Hypothalamus (tissue), 51 donors: Measurements from ENCODE around the gene FEZF2.
A peak's percentile ranks its signal among the peaks of the same experiment; 100 is the strongest.

Experiments used
- DNase-seq, 51 donors: peaks; one replicate each; lab custom pipeline; 2025; lab: John Stamatoyannopoulos, UW

The FEZF2 gene

DNA sequence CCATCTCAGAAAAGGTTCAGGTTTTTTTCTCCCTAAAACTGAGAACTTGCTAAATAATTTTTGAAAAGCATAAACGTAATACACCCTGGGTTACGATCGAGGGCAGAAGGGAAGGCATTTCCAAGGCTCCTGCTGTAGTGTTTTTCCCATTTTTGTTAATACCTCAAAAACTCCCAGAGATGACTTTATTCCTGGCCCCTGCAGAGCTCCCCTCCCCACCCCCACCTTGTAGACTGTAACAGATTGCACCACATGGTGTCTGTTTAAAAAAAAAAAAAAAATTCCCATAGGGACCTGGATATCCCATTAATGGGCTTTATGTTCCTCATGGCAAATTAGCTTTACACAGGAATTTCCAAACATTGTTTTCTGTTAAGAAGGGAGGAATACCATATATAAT is 38.2 kb downstream of the FEZF2 start:
- no peak for DNase-seq

DNA sequence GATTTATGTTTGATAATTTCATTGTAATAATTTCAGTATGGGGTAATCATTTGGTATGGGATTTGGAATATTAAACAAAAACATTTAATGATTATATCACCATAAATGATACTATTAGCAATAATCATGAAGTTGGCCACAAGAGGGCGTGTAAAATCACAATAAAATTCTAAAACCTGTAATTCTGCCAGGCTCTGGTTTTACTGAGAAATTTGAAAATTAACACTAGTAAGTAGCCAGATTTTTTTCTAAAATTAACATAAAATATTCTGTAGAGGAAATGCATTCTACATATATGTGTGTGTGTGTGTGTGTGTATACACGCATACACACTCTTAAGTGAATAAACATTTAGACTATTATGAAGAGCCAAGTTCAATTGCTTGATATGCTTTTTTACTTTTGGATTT is 40.5 kb downstream of the FEZF2 start:
- peak in 2 of 51 donors; percentile 0 to 11 for DNase-seq

DNA sequence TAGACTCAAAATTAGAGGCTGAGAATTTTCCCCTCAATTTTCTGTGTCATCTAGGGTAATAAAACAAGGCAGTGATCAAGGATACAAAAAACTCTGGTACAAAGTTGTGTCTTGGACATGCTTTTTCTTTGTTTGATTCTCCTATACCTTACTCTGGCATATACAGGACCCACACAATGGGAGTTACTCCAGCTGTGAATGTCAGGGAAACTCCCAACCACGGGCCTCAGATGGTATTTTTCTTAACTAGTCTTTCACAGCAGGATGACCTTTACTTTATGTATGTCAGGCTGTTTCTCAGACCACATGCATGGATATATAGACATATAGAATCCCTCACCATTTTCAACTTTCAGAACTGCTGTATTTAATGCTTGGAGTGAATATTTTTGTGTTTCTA is 41.3 kb downstream of the FEZF2 start:
- no peak for DNase-seq

DNA sequence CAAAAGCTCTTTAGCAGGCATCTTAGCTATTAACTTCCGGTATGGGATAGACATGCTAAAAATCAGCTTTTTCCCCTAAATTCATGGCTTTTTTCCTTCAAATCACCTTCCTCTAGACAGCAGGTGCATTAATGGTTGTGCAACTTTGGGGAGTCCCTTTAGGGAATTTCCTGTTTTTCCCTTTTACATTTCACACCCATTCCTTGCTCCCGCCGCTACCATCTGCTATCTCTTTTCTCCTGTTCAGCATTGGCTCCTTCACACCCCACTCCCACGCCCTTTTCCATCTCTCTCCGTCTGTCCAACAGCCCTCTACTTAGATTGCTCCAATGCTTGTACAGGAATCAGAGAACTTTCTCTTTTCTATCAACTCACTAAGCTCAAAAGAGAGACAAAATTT is 43.4 kb downstream of the FEZF2 start:
- no peak for DNase-seq

DNA sequence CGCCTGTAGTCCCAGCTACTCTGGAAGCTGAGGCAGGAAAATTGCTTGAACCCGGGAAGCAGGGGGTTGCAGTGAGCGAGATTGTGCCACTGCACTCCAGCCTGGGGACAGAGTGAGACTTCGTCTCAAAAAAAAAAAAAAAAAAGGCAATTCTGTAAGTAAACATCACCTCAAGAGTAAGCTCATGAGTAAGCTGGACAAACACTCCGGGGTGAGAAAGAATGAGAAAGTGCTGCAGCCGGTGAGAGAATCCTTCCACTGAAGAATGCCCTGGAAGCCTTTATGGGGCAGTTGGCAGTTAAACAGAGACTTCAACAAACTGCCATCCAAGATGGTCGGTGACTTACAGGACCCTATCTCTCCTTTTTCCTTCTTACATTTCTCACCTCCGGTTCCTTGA is 47.5 kb downstream of the FEZF2 start:
- DNase-seq = no peak

DNA sequence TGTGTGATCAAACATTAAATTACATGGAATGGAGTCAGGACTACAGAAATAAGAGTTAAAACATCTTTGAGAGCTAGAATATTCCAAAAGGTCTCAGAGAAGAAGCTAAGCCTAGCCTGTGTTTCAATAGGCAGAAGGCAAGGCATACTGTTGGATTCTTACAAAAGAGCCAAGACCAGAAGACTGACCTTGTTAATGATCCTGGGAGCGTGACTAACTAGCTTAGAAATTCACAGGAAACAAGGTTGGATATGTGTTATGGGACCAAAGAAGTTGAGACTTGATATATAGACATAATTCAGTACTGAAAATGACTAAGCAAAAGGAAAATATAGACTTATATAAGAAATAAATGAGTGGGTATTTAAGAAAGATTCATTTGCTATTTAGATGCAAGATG is 50.1 kb downstream of the FEZF2 start:
- DNase-seq = no peak
